Measurements from ENCODE around the gene COA5.

The COA5 gene

DNA sequence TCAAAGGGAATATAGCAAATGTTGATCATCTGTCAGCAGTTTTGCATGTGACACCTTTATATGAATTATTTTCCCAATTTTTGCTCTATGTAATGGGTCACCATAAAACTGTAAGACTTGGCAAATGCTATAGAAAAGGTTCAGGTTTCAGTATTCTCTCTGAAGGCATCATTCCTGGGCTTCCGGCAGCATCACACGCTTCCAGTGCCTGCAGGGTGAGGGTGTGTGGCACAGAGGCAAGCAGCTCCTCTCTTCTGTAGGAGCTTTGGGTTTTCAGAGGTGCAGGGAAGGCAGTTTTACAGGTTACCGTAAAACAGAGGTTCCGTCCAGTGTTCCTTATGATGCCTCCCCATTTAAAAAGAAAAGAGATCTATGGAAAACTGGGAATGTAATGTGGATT, 18.8 kb downstream of the COA5 start:
- H2AFZ ChIP-seq, result no peak overlapping the region
- TF ChIP-seq, protein P1, sequence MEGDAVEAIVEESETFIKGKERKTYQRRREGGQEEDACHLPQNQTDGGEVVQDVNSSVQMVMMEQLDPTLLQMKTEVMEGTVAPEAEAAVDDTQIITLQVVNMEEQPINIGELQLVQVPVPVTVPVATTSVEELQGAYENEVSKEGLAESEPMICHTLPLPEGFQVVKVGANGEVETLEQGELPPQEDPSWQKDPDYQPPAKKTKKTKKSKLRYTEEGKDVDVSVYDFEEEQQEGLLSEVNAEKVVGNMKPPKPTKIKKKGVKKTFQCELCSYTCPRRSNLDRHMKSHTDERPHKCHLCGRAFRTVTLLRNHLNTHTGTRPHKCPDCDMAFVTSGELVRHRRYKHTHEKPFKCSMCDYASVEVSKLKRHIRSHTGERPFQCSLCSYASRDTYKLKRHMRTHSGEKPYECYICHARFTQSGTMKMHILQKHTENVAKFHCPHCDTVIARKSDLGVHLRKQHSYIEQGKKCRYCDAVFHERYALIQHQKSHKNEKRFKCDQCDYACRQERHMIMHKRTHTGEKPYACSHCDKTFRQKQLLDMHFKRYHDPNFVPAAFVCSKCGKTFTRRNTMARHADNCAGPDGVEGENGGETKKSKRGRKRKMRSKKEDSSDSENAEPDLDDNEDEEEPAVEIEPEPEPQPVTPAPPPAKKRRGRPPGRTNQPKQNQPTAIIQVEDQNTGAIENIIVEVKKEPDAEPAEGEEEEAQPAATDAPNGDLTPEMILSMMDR (IDR thresholded peaks at IDR 0.05), result no peak
- H3K4me3 ChIP-seq (ENCODE audit: low read depth, low read length), result no peak overlapping the region
- H3K79me2 ChIP-seq, result peaks cover 5% of the 10 kb centered on the region
- no peaks in the 10 kb centered on the region for H3K9me3 ChIP-seq (ENCODE audit: control insufficient read depth, low read length)
- no peak overlapping the region for H3K27ac ChIP-seq
- H3K36me3 ChIP-seq (ENCODE audit: control insufficient read depth, insufficient read depth, low read length), result no peaks in the 10 kb centered on the region
- H3K27me3 ChIP-seq (ENCODE audit: control insufficient read depth, insufficient read depth, low read length), result no peaks in the 10 kb centered on the region
- H3K4me2 ChIP-seq (ENCODE audit: low read length), result no peak overlapping the region
- H3K4me1 ChIP-seq, result no peaks in the 10 kb centered on the region
- H3K9ac ChIP-seq, result no peak overlapping the region

DNA sequence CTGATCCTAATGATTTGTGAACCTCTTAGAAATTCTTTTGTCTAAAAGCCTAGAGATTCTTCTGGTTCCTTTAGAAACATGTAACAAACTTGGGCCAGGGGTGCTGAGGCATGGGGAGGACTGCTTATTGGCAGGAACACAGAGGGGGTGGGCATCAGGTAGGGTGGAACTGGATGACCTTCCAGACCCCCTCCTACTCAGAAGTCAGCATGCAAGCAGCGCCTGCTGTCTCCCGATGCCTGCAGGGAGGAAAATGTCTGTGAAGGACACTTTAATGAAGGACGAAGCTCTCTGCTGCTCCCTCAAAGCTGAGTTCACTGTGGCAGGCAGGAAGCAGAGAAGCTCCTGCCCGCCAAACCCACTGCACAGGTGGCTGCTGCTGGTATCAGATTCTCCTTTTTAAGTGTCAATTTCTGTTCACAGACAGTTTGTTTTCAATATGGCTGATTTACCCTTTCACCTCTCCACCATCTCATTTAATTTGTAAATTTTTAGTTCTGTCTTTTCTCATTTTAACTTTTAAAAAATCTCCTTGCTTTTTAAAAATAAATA, 19.4 kb downstream of the COA5 start:
- no peaks in the 10 kb centered on the region for H3K9me3 ChIP-seq (ENCODE audit: control insufficient read depth, low read length)
- no peaks in the 10 kb centered on the region for H3K27me3 ChIP-seq (ENCODE audit: control insufficient read depth, insufficient read depth, low read length)
- H3K79me2 ChIP-seq, result peaks cover 5% of the 10 kb centered on the region
- TF ChIP-seq, protein P1 (IDR thresholded peaks at IDR 0.05), result no peak
- no peak overlapping the region for H3K27ac ChIP-seq
- H3K4me3 ChIP-seq (ENCODE audit: low read depth, low read length), result no peak overlapping the region
- H3K4me1 ChIP-seq, result no peaks in the 10 kb centered on the region
- no peaks in the 10 kb centered on the region for H3K36me3 ChIP-seq (ENCODE audit: control insufficient read depth, insufficient read depth, low read length)
- no peak overlapping the region for H3K4me2 ChIP-seq (ENCODE audit: low read length)
- no peak overlapping the region for H2AFZ ChIP-seq
- no peak overlapping the region for H3K9ac ChIP-seq

DNA sequence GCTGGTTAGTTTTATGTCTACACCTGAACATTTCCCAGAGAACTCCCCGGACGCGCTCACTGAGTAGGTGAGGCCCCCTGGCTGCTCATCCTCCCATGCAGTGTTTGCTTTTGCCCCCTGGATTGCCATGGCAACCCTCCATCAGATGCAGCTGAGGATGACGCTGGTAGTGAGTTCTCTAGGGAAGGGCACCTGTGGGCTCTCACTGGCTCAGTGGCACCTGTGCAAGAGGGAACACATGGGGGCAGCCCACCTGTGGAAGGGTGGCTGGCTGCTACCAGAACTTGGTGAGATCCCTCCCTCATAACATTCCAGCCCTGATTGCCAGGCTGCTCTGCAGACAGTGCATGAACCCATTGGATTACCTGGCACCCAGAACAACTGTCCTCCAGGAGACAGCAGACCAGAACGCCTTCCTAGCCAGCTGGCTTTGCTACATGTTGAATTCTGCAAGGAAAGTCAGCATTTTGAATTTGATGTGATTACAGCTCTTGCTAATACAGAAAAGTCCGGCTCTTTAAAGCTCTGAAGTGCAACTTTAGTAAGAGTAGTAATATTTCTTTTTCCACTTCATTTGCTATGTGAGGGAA, 21.7 kb downstream of the COA5 start:
- no peaks in the 10 kb centered on the region for H3K9me3 ChIP-seq (ENCODE audit: control insufficient read depth, low read length)
- no peak overlapping the region for H3K27ac ChIP-seq
- H3K79me2 ChIP-seq, result no peaks in the 10 kb centered on the region
- no peaks in the 10 kb centered on the region for H3K36me3 ChIP-seq (ENCODE audit: control insufficient read depth, insufficient read depth, low read length)
- no peak overlapping the region for H2AFZ ChIP-seq
- no peak overlapping the region for H3K4me2 ChIP-seq (ENCODE audit: low read length)
- no peaks in the 10 kb centered on the region for H3K4me1 ChIP-seq
- TF ChIP-seq, protein P1 (IDR thresholded peaks at IDR 0.05), result no peak
- no peak overlapping the region for H3K9ac ChIP-seq
- H3K27me3 ChIP-seq (ENCODE audit: control insufficient read depth, insufficient read depth, low read length), result no peaks in the 10 kb centered on the region
- H3K4me3 ChIP-seq (ENCODE audit: low read depth, low read length), result no peak overlapping the region

DNA sequence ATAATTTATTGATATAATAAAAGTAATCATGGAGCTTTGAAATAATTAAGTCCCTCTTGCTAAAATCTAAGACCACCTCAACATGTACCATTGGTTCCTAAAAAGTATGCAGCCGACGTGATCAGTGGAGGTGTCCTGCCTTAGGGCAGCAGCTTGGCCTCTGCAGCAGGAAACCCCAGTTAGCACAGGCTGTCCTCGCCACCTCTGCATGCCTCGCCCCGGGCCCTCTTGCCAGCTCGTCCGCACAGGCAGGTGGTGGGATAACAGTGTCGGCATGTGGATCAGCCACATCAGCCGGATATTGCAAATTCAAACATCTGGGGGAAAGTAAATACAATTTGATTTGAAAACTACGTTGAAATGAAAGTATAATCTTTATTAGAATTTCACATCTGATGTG, 22.9 kb downstream of the COA5 start:
- Histone ChIP-seq H3K27ac (no peak overlapping the region), H3K9me3 (ENCODE audit: control insufficient read depth, low read length) (no peaks in the 10 kb centered on the region), H3K4me3 (ENCODE audit: low read depth, low read length) (no peak overlapping the region), H3K9ac (no peak overlapping the region), H3K4me1 (no peaks in the 10 kb centered on the region), H3K36me3 (ENCODE audit: control insufficient read depth, insufficient read depth, low read length) (no peaks in the 10 kb centered on the region), H3K4me2 (ENCODE audit: low read length) (no peak overlapping the region), H3K79me2 (no peaks in the 10 kb centered on the region), H3K27me3 (ENCODE audit: control insufficient read depth, insufficient read depth, low read length) (no peaks in the 10 kb centered on the region), H2AFZ (no peak overlapping the region)
- TF ChIP-seq, protein P1 (IDR thresholded peaks at IDR 0.05), result no peak
